CD4-positive, alpha-beta T cell treated with Interleukin-6 for 4 hours (primary cell): Measurements from ENCODE around the gene CRACR2A.

Experiments
- DNase-seq: peaks from one replicate; pipeline ENCODE4 v3.0.0-alpha.2; 2020; ENCODE audit warnings: mixed read lengths

Gene CRACR2A

GRCh38 chr12:3646561-3647241 lies 106.2 kb downstream of the CRACR2A start:
- DNase-seq: no peak

DNA sequence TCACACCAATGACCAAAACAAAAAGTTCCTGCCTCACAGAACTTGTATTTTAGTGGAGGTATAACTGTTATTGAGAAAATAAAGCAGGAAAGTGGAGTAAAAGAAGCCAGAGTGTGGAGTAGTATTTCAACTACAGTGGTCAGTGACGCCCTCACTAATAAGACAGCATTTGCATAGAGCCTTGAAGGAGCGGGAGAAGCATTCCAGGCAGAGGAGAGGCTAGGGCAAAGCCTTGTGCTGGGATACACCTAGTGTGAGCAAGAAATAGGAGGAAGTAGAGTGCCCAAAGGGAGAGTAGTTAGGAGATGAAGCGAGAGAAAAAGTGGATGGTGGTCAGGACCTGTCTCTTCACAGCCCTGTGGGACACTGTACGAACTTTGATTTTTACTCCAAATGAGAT lies 107.8 kb downstream of the CRACR2A start:
- no peak for DNase-seq

- DNase-seq: no peak
Observed at GRCh38 chr12:3644104-3644503, 108.8 kb downstream of the CRACR2A start.

GRCh38 chr12:3641428-3642018 lies 111.4 kb downstream of the CRACR2A start:
- DNase-seq: no peak

DNA sequence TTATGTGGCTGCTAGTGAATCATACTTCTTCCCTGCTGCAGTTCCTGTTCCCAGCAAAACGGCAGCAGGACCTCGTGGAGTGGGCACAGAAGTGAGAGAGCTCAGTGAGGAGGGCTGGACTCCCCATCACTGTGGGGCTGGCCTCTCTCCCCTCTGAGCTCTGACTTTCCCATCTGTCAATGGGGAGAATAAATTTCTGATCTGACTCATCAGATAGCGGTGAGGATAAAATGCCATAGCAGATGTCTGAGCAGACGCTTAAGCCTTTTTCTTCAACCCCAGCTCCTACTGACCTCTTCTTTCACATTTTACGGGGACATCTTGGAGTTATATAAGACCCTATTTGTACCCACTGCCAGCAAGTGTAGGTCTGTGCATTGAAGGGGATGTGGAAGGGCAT lies 116.6 kb downstream of the CRACR2A start:
- no peak for DNase-seq

DNA sequence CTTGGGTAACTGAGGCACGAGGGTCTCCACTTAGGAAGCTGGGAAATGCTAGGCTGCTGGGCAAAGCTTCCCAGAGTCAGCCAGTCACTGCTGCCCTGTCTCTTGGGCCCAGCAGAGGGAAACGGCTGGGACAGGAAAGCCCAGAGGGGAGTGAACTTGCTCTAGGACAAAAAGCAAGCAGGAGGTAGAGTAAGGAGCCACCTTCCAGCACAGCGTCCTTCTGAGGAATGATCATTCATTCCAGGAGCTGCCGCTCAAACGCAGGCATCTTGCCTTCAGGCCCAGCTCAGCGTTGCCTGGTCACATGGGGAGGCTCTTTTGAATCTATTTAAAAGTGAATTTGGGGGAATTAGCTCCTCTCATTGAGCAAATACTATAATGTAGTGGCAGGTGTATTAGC lies 118.6 kb downstream of the CRACR2A start:
- no peak for DNase-seq

GRCh38 chr12:3633396-3633795 lies 119.5 kb downstream of the CRACR2A start:
- no peak for DNase-seq

DNA sequence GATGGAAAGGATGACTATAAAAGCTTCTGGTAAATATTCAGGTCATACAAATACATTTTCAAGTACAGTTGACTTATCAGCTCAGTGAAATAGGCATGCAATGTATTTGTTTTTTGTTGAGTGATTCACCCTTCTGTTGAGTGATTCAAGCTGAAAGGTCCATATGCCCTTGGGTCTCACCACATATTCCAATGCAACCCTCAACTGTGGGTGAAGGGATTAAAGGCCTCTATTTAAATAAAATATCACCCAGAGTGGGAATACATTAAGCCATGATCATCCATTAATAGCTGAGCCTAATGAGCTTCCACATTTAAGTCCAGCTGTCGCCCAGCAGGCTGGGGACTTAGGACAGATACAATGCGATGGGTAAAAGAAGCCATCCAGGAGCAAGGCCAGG lies 120.2 kb downstream of the CRACR2A start:
- no peak for DNase-seq

DNA sequence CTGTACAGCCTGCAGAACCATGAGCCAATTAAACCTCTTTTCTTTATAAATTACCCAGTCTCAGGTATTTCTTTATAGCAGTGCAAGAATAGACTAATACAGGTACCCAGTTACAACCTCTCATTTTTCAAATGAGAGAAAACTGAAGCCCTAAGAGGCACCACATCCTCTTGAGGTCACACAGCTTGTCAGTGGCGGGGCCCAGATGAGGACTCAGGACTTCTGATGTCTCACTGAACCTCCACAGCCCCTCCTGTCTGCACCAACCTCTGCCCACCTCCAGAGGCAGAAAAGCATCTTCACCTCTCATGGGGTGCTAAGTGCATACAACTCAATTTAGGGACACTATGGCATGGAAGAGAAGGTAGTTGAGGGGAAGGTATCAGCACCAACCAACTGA lies 120.7 kb downstream of the CRACR2A start:
- no peak for DNase-seq

DNA sequence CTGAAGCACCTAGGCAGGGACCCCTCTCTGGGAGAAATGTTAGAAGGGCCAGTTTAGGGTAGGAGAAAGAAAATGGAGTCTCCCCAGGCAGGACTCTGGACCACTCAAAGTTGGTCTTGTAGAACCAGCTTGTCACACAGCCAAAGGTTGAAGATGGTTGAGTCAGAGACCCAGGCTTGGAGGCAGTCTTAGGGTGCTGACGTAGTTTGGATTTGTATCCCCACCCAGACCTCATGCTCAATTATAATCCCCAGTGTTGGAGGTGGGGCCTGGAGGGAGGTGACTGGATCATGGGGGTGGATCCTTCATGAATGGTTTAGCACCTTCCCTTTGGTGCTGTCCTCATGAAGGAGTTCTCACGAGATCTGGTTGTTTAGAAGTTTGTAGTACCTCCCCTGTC lies 121.2 kb downstream of the CRACR2A start:
- DNase-seq: no peak

GRCh38 chr12:3631272-3631637 lies 121.7 kb downstream of the CRACR2A start:
- DNase-seq: no peak

DNA sequence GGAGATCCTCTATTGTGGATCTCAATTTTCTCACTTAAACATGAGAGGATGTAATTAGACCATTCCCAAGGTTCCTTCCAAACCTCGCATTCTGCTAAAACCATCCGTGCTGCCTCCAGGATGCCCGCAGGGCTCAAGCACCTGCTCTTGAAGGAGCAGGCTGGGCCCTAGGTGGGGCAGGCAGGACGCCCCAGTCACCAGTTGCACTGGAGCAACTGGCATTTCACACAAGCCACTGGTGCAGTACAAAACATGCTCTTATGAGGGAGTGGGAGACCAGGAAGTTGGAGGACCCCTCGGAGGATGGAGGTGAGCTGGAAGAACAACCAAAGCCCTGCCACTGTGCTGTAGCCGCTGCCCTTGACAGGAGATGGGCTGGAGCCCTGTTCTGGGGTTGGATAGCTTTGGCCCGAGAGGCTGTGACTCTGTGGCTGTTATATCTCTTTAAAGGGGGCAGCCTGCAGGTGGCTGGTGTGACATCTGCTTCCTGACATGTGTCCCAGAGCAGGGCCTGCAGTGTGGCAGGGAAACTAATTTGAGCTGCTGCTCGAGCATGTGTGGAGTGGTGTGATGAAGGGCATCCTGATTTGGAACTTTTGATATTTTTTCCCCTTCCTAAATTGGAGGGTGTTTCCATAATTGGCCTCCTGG lies 122.2 kb downstream of the CRACR2A start:
- no peak for DNase-seq

DNA sequence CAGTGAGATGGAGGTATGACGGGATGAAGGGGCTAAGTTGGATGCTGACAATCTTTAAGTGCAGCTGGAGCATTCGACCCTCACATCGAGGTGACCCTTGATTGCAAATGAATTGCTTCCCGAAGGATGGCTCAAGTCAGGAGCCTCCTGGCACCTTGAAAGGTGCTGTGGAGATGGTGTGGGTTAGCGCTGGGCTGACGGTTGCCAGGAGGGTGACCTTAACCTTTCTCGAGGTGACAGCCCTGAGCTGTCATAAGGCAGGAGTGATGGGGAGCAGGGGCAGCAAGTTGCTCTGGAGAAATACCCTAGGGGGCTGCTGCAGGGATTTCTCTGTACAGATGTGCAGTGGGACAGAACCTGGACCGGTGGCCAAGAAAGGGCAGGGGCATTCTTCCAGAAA lies 122.8 kb downstream of the CRACR2A start:
- DNase-seq: no peak

- DNase-seq: no peak
Observed at GRCh38 chr12:3629057-3629830, 123.7 kb downstream of the CRACR2A start.

GRCh38 chr12:3628629-3629028 lies 124.3 kb downstream of the CRACR2A start:
- no peak for DNase-seq

- no peak for DNase-seq
Observed at GRCh38 chr12:3627336-3627735, 125.6 kb downstream of the CRACR2A start.

DNA sequence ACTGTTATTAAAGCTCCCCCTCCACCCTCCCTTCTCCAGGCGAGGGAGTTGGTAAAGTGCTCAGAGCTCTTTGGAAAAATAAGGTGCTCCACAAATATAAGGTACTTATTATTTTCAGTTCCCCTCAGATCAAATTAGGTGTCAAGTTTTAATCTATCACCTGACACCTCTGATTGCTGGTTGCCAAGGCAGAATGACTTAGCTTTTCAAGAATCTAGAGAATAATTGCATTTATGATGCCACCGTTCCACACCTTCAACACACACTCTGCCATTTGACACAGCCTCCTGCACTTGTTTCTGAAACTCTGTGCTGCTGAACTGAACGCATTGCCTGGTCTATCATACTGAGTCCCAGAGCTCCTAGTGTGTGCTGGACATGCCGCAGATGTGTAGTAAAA lies 128.6 kb downstream of the CRACR2A start:
- DNase-seq: no peak

- DNase-seq: no peak
Observed at GRCh38 chr12:3622822-3623690, 129.9 kb downstream of the CRACR2A start.

GRCh38 chr12:3622021-3622821 lies 130.7 kb downstream of the CRACR2A start:
- no peak for DNase-seq

- DNase-seq: no peak
Observed at GRCh38 chr12:3620856-3621255, 132.1 kb downstream of the CRACR2A start.

GRCh38 chr12:3617565-3617964 lies 135.3 kb downstream of the CRACR2A start:
- DNase-seq: no peak

DNA sequence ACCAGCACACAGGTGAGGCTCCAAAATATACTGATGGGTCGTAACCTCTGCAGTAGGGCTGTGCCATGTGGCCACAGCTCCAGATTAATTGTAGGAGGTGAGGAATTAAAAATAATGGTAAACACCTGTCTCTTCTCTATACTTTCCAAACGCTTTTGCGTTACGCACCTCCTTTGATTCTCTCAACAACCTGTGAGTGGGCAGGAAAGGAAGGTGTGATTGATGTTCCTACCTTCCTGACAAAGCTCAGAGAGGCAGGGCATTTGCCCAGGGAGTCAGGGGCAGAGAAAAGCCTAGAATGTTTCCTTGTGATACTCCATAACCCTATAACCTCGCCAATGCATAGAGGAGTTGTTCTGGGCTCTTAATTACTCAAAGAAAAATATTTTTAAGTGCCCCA lies 137.0 kb downstream of the CRACR2A start:
- DNase-seq: no peak
